Lung (tissue), 12 donors: ENCODE measurements around the gene TMEM218. TPM values are rescaled to one million over a fixed set of nuclear protein-coding genes. Genes with fewer than 3 reads are reported as not detected.

ENCODE experiments used
- ATAC-seq: fragments of 200-7000 bp; cut with Tn5 transposase; one replicate; pipeline ENCODE4 v1.9.1; 2020; ENCODE audit warnings: moderate number of reproducible peaks; ENCODE audit not compliant: insufficient read depth, low FRiP score
- DNase-seq, 3 donors: peaks; one replicate each; pipeline ENCODE4 v3.0.0-alpha.2; 2013 to 2017
- H3K27ac ChIP-seq, 2 donors: one replicate each; pipeline ENCODE4 v1.5.1; 2013; ENCODE audit warnings: mild to moderate bottlenecking in 2 of 2, moderate library complexity in 2 of 2, control low read depth in 1 of 2, inconsistent platforms in 1 of 2, low read depth in 1 of 2, low read length in 1 of 2
- H3K27me3 ChIP-seq, 3 donors: one replicate each; pipeline ENCODE4 v1.5.1; 2013; ENCODE audit warnings: low read length in 2 of 3; ENCODE audit not compliant: control insufficient read depth in 3 of 3, insufficient read depth in 3 of 3
- H3K36me3 ChIP-seq, 4 donors: one replicate each; pipeline ENCODE4 v1.5.1; 2013; ENCODE audit warnings: low read length in 4 of 4, mild to moderate bottlenecking in 1 of 4, moderate library complexity in 1 of 4; ENCODE audit not compliant: control insufficient read depth in 4 of 4, insufficient read depth in 4 of 4
- H3K4me1 ChIP-seq, 5 donors: one replicate each; pipeline ENCODE4 v1.5.1; 2013; ENCODE audit warnings: low read length in 5 of 5, mild to moderate bottlenecking in 2 of 5, moderate library complexity in 1 of 5; ENCODE audit not compliant: control insufficient read depth in 5 of 5, insufficient read depth in 5 of 5
- H3K4me3 ChIP-seq: one replicate; pipeline ENCODE4 v1.5.1; 2013; ENCODE audit warnings: mild to moderate bottlenecking, control low read depth, moderate library complexity
- H3K9ac ChIP-seq, 2 donors: one replicate each; pipeline ENCODE4 v1.5.1; 2013; ENCODE audit warnings: low read length in 2 of 2, control low read depth in 1 of 2; ENCODE audit not compliant: insufficient read depth in 1 of 2
- H3K9me3 ChIP-seq, 4 donors: one replicate each; pipeline ENCODE4 v1.5.1; 2013; ENCODE audit warnings: low read length in 3 of 4, mild to moderate bottlenecking in 1 of 4, moderate library complexity in 1 of 4; ENCODE audit not compliant: control insufficient read depth in 4 of 4, insufficient read depth in 3 of 4
- WGBS, 2 donors: extraction: QIAGEN DNeasy Blood & Tissue Kit; methylation state at CpG; one replicate each; pipeline ENCODE4 v1.1.7; 2013; 5-methylcytosine and 5-hydroxymethylcytosine counted together
- polyA plus RNA-seq, 2 donors: library from polyadenylated mRNA; stranded (reverse); fragments of 200-250 nt; gene quantifications; one replicate each; pipeline ENCODE4 v1.2.1, GENCODE V29; 2013
- total RNA-seq, 2 donors: library from RNA; depleted of rRNA in 1 of 2; stranded (reverse); fragments of >200 nt in 1 of 2; gene quantifications; one replicate each; pipeline ENCODE4 v1.2.1, GENCODE V29; 2014 to 2021
- TF ChIP-seq, protein P1 (sequence below): IDR thresholded peaks from 2 replicates; pipeline ENCODE4 v1.5.1; 2012; ENCODE audit warnings: mild to moderate bottlenecking; ENCODE audit errors: control extremely low read depth, extremely low read depth
- donor health status: control.
- donor health status: control.
- donor health status: Bipolar disorder and iron deficiency.
- donor health status: healthy.
- donor health status: DM: yes; HTN: yes; CAD: no.

Gene TMEM218
- total and polyA plus RNA-seq, 4 donors: 23.3 to 39.9 (median 27.4) TPM

DNA sequence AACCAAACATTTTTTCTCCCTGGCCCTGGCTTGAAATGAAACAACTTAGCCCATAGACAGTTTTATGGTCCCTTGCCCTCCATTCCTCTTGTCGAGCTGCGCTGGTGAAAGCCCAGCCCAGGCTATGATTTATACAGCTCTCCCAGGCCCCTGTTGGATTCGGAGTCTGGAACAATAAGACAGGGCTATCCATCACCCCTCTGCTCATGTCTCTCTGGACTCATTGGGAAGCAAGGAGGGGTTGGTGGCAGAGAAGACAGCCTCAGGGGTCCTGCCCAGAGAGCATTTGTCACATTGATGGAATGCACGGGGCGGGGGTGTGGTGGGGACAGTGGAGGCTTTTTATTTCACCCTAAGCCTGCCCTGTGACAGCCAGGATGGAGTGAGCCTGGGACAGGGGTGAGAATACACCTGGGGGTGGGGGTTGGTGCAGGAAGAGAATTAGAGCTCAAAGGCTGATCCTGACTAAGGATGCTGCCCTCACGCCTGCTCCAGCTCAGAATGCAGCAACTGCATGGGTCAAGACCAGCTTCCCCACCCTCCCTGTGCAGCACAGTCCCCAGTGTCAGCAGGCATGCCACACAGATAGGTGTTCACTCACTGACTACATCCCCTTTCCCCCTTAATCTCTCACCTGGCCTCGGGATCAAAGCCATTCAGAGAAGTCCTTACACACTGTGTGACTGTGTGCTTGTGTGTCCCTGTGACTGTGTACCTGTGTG, 43.1 kb upstream of the TMEM218 start:
- Histone ChIP-seq H3K36me3 (no peaks in the 10 kb centered on the region), H3K9ac (no peak overlapping the region), H3K4me1 (peaks cover 0 to 12% (median 0%) of the 10 kb centered on the region in 5 donors), H3K27me3 (no peaks in the 10 kb centered on the region), H3K27ac (no peak overlapping the region), H3K4me3 (no peak overlapping the region), H3K9me3 (no peaks in the 10 kb centered on the region)
- no peak for ATAC-seq
- no peak for DNase-seq
- TF ChIP-seq, protein P1, sequence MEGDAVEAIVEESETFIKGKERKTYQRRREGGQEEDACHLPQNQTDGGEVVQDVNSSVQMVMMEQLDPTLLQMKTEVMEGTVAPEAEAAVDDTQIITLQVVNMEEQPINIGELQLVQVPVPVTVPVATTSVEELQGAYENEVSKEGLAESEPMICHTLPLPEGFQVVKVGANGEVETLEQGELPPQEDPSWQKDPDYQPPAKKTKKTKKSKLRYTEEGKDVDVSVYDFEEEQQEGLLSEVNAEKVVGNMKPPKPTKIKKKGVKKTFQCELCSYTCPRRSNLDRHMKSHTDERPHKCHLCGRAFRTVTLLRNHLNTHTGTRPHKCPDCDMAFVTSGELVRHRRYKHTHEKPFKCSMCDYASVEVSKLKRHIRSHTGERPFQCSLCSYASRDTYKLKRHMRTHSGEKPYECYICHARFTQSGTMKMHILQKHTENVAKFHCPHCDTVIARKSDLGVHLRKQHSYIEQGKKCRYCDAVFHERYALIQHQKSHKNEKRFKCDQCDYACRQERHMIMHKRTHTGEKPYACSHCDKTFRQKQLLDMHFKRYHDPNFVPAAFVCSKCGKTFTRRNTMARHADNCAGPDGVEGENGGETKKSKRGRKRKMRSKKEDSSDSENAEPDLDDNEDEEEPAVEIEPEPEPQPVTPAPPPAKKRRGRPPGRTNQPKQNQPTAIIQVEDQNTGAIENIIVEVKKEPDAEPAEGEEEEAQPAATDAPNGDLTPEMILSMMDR: no peak
- 41 to 62% methylated on average over 7 of the region's 7 CpGs for WGBS, 2 donors

DNA sequence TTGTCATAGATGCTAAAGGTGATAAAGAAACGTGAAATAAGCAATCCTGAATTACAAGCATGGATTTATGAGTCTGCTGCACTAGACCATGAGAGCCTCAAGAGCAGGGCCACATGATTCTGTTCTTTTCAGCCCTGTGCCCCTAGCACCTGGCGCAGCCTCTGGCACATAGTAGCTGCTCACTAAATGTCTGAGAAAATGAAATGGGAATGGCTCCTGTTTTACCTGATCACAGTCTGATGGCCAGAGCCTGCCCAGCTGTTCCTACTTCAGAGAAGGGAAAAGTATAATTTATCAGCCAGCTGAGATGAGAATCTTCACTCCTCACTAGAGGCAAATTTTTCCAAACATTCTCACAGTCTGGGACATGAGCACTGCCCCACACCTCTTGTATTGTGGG, 42.4 kb upstream of the TMEM218 start:
- Histone ChIP-seq H3K4me3 (no peak overlapping the region), H3K9ac (no peak overlapping the region), H3K27ac (no peak overlapping the region), H3K9me3 (no peaks in the 10 kb centered on the region), H3K4me1 (peaks cover 0 to 12% (median 0%) of the 10 kb centered on the region in 5 donors), H3K36me3 (no peaks in the 10 kb centered on the region), H3K27me3 (no peaks in the 10 kb centered on the region)
- WGBS, 2 donors: 83 to 84% methylated on average over 2 of the region's 2 CpGs
- TF ChIP-seq, protein P1: no peak
- ATAC-seq (no peak), DNase-seq (no peak)

DNA sequence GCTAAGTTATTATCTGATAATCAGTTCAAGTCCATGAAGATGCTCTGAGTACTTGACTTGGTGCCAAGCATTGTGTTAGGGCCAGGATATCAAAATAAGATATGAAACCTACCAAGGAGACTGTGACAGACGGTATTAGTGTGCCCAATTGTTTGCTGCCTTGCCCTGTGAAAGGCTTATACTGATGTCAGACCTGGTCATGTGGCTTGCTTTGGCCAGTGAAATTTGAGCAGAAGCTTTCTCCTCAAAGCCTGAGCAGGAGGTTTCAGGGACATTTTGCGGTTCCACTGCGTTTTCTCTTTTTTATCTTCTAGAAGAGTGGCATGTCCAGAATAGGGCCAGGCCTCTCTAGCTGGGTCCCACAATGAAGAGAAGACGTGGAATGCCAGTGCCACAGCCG, 37.3 kb upstream of the TMEM218 start:
- Histone ChIP-seq H3K4me3 (no peak overlapping the region), H3K27ac (no peak overlapping the region), H3K9ac (no peak overlapping the region), H3K4me1 (no peaks in the 10 kb centered on the region), H3K27me3 (no peaks in the 10 kb centered on the region), H3K36me3 (no peaks in the 10 kb centered on the region), H3K9me3 (no peaks in the 10 kb centered on the region)
- ATAC-seq (no peak), DNase-seq (no peak)
- TF ChIP-seq, protein P1: no peak
- 81 to 88% methylated on average over 5 of the region's 5 CpGs for WGBS, 2 donors

DNA sequence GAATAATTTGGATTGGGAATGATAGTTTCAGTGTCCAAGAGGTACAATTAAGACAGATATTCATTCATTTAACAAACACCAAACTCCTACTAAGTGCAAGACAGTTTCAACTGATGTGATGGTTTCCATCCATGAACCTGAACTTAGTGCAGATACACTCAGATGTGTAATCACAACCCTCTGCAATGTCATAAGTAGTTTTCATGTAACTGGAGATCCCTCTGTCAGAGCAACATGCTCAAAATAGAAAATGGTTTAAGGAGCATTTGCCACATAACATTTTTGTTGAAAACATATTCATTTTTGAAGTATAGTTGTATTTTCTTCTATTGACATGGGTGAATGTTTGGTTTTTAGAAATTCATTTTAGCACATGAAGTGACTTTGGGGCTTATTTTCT, 36.6 kb upstream of the TMEM218 start:
- no peak for ATAC-seq
- H3K36me3 ChIP-seq: no peaks in the 10 kb centered on the region
- TF ChIP-seq, protein P1: no peak
- H3K4me3 ChIP-seq: no peak overlapping the region
- H3K27me3 ChIP-seq: no peaks in the 10 kb centered on the region
- H3K9ac ChIP-seq: no peak overlapping the region
- H3K27ac ChIP-seq: no peak overlapping the region
- H3K9me3 ChIP-seq: no peaks in the 10 kb centered on the region
- no peaks in the 10 kb centered on the region for H3K4me1 ChIP-seq
- DNase-seq: no peak
